HG02840 (cell line): ENCODE results near the gene TTLL3.

Experiments used
- ATAC-seq: cut with Tn5 transposase; IDR thresholded peaks from one replicate; pipeline ENCODE4 v1.9.1; 2021; ENCODE audit warnings: mild to moderate bottlenecking, moderate library complexity, moderate number of reproducible peaks; ENCODE audit not compliant: unreplicated experiment, low FRiP score

The TTLL3 gene

GRCh38 chr3:9806137-9806536 lies 3.9 kb upstream of the TTLL3 start:
- no peak for ATAC-seq

GRCh38 chr3:9806688-9807589 lies 3.1 kb upstream of the TTLL3 start:
- ATAC-seq = no peak

GRCh38 chr3:9807981-9808344 lies 2.1 kb upstream of the TTLL3 start:
- ATAC-seq = no peak

GRCh38 chr3:9808345-9809037 lies 1.6 kb upstream of the TTLL3 start:
- ATAC-seq = no peak

- ATAC-seq = no peak
These were observed 835 bp upstream of the TTLL3 start for GRCh38 chr3:9809239-9809614.

GRCh38 chr3:9810433-9810770 lies 340 bp downstream of the TTLL3 start:
- no peak for ATAC-seq

- ATAC-seq = no peak
These were observed 784 bp downstream of the TTLL3 start for GRCh38 chr3:9810846-9811245.

GRCh38 chr3:9812870-9813483 lies 2.9 kb downstream of the TTLL3 start:
- ATAC-seq = no peak

- no peak for ATAC-seq
These were observed 5.9 kb downstream of the TTLL3 start for GRCh38 chr3:9815986-9816385.

- no peak for ATAC-seq
These were observed 7.4 kb downstream of the TTLL3 start for GRCh38 chr3:9817436-9817835.

GRCh38 chr3:9818666-9819335 lies 8.7 kb downstream of the TTLL3 start:
- ATAC-seq = no peak

GRCh38 chr3:9820543-9820942 lies 10.5 kb downstream of the TTLL3 start:
- ATAC-seq = no peak

- no peak for ATAC-seq
These were observed 10.9 kb downstream of the TTLL3 start for GRCh38 chr3:9820946-9821345.

GRCh38 chr3:9825451-9826040 lies 15.5 kb downstream of the TTLL3 start:
- ATAC-seq = no peak

- ATAC-seq = no peak
These were observed 16.9 kb downstream of the TTLL3 start for GRCh38 chr3:9826815-9827573.

- ATAC-seq = no peak
These were observed 19.0 kb downstream of the TTLL3 start for GRCh38 chr3:9828801-9829755.

- ATAC-seq = no peak
These were observed 21.2 kb downstream of the TTLL3 start for GRCh38 chr3:9831253-9831652.

- ATAC-seq = no peak
These were observed 23.0 kb downstream of the TTLL3 start for GRCh38 chr3:9833078-9833477.
